Trophoblast cell (in vitro differentiated cells and primary cell): ENCODE measurements around the gene GNAL.
"Not testable (repeated sequence)": the region's sequence is repeated elsewhere in the genome, so short reads cannot be mapped to it uniquely, and the experiment has no call there.

Experiments used
- DNase-seq, 2 donors: peaks; one replicate each; pipeline ENCODE4 v3.0.0-alpha.2; 2016
- H2AFZ ChIP-seq: 2 replicates; pipeline ENCODE4 v1.6.1; 2013; ENCODE audit warnings: low read length, moderate library complexity, mild to moderate bottlenecking; ENCODE audit not compliant: insufficient read depth, poor library complexity
- H2AK5ac ChIP-seq: 2 replicates; pipeline ENCODE4 v1.6.1; 2013; ENCODE audit warnings: mild to moderate bottlenecking, low read length
- H2BK120ac ChIP-seq: 2 replicates; pipeline ENCODE4 v1.6.1; 2013; ENCODE audit warnings: low read length, mild to moderate bottlenecking, moderate library complexity; ENCODE audit not compliant: insufficient read depth, poor library complexity
- H2BK12ac ChIP-seq: 2 replicates; pipeline ENCODE4 v1.6.1; 2013; ENCODE audit warnings: mild to moderate bottlenecking, low read length, moderate library complexity
- H2BK5ac ChIP-seq: 2 replicates; pipeline ENCODE4 v1.6.1; 2013; ENCODE audit warnings: low read length, low read depth, moderate library complexity, mild to moderate bottlenecking; ENCODE audit not compliant: poor library complexity
- H3K14ac ChIP-seq: 2 replicates; pipeline ENCODE4 v1.6.1; 2013; ENCODE audit warnings: mild to moderate bottlenecking, low read length
- H3K18ac ChIP-seq: 2 replicates; pipeline ENCODE4 v1.6.1; 2013; ENCODE audit warnings: mild to moderate bottlenecking, low read length
- H3K23ac ChIP-seq: 2 replicates; pipeline ENCODE4 v1.6.1; 2013; ENCODE audit warnings: low read length
- H3K27ac ChIP-seq: 2 replicates; pipeline ENCODE4 v1.5.1; 2013; ENCODE audit warnings: low read depth, mild to moderate bottlenecking, inconsistent platforms, low read length, moderate library complexity
- H3K27me3 ChIP-seq: 2 replicates; pipeline ENCODE4 v1.6.1; 2013; ENCODE audit warnings: inconsistent platforms, mild to moderate bottlenecking, low read length, moderate library complexity; ENCODE audit not compliant: insufficient read depth
- H3K36me3 ChIP-seq, 2 experiments: 1 replicate in 1 of 2; 2 replicates in 1 of 2; pipeline ENCODE4 v1.6.1; 2013; ENCODE audit warnings: low read length in 2 of 2, mild to moderate bottlenecking in 2 of 2, moderate library complexity in 1 of 2; ENCODE audit not compliant: insufficient read depth in 2 of 2, control insufficient read depth in 1 of 2
- H3K4ac ChIP-seq: 2 replicates; pipeline ENCODE4 v1.6.1; 2013; ENCODE audit warnings: low read depth, mild to moderate bottlenecking, low read length, moderate library complexity
- H3K4me1 ChIP-seq, 2 experiments: 1 replicate in 1 of 2; 2 replicates in 1 of 2; pipeline ENCODE4 v1.6.1; 2013; ENCODE audit warnings: low read length in 2 of 2, mild to moderate bottlenecking in 2 of 2, moderate library complexity in 1 of 2; ENCODE audit not compliant: insufficient read depth in 2 of 2, control insufficient read depth in 1 of 2
- H3K4me2 ChIP-seq: 2 replicates; pipeline ENCODE4 v1.6.1; 2013; ENCODE audit warnings: inconsistent platforms, mild to moderate bottlenecking, low read length, moderate library complexity
- H3K4me3 ChIP-seq: 2 replicates; pipeline ENCODE4 v1.5.1; 2013; ENCODE audit warnings: mild to moderate bottlenecking, low read depth, low read length, inconsistent platforms
- H3K79me1 ChIP-seq: one replicate; pipeline ENCODE4 v1.6.1; 2013; ENCODE audit warnings: low read length
- H3K79me2 ChIP-seq: 2 replicates; pipeline ENCODE4 v1.6.1; 2013; ENCODE audit warnings: low read length, mild to moderate bottlenecking; ENCODE audit not compliant: control insufficient read depth, insufficient read depth, poor library complexity
- H3K9ac ChIP-seq: 2 replicates; pipeline ENCODE4 v1.6.1; 2013; ENCODE audit warnings: mild to moderate bottlenecking, low read length
- H3K9me3 ChIP-seq: 2 replicates; pipeline ENCODE4 v1.6.1; 2013; ENCODE audit warnings: low read depth, mild to moderate bottlenecking, control low read depth, inconsistent platforms, low read length; ENCODE audit not compliant: insufficient read depth
- H4K12ac ChIP-seq: 2 replicates; pipeline ENCODE4 v1.6.1; 2013; ENCODE audit warnings: low read depth, mild to moderate bottlenecking, low read length, moderate library complexity
- H4K8ac ChIP-seq: 2 replicates; pipeline ENCODE4 v1.6.1; 2013; ENCODE audit warnings: low read depth, mild to moderate bottlenecking, low read length, moderate library complexity
- H4K91ac ChIP-seq: one replicate; pipeline ENCODE4 v1.6.1; 2013; ENCODE audit warnings: low read depth, mild to moderate bottlenecking, low read length, moderate library complexity
- WGBS: extraction: QIAGEN DNeasy Blood & Tissue Kit; methylation state at CpG from one replicate; pipeline ENCODE4 v1.1.7; 2013; ENCODE audit warnings: missing lambda C conversion rate; ENCODE audit not compliant: insufficient read length, insufficient coverage; ENCODE audit errors: extremely low coverage; 5-methylcytosine and 5-hydroxymethylcytosine counted together

Gene GNAL

DNA sequence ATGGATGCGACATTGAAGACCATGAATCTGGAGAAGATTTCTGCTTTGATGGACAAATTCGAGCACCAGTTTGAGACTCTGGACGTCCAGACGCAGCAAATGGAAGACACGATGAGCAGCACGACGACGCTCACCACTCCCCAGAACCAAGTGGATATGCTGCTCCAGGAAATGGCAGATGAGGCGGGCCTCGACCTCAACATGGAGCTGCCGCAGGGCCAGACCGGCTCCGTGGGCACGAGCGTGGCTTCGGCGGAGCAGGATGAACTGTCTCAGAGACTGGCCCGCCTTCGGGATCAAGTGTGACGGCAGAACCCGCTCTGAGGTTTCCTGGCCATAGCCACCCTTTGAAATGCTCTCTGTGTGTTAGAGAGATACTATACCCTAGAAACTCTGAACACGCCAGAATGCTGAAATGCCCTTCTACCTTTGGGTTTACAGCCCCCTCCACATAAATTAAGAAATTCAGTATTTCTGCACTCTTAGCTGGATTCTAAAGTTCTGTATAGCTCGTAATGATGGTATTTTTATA, 162.8 kb downstream of the GNAL start:
- WGBS: no CpG with 5 or more reads among the region's 23 CpGs
- Histone ChIP-seq H3K14ac (peak overlapping the region; percentile 85), H2BK5ac (no peak overlapping the region), H4K91ac (peak overlapping the region; percentile 65), H2BK12ac (no peak overlapping the region), H2BK120ac (no peak overlapping the region), H3K4me1 (peaks cover 0 to 5% of the 10 kb centered on the region in 2 experiments), H3K9me3 (no peaks in the 10 kb centered on the region), H3K23ac (no peak overlapping the region), H3K79me2 (peaks cover 8% of the 10 kb centered on the region), H3K4me3 (peak overlapping the region; percentile 95), H2AFZ (no peak overlapping the region), H3K27me3 (no peaks in the 10 kb centered on the region), H3K36me3 (no peaks in the 10 kb centered on the region), H3K4ac (peak overlapping the region; percentile 66), H2AK5ac (no peak overlapping the region), H3K79me1 (peaks cover 9% of the 10 kb centered on the region), H3K4me2 (peak overlapping the region; percentile 97), H3K9ac (peak overlapping the region; percentile 94), H4K8ac (peak overlapping the region; percentile 94), H3K18ac (peak overlapping the region; percentile 34), H3K27ac (peak overlapping the region; percentile 29), H4K12ac (peak overlapping the region; percentile 83)
- DNase-seq: peak in 1 of 2 donors; percentile 54

DNA sequence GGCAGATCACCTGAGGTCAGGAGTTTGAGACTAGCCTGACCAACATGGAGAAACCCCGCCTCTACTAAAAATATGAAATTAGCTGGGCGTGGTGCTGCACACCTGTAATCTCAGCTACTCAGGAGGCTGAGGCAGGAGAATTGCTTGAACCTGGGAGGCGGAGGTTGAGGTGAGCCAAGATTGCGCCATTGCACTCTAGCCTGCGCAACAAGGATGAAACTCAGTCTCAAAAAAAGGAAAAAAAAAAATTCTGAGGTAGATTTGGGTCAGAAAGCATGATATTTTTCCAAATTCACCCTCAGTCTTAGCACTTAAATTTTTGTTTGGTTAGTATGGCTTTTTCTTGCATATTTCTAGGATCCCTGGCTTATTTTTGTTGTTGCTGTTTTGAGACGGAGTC, 165.5 kb downstream of the GNAL start:
- not testable (repeated sequence) for H3K9me3 ChIP-seq, H2BK5ac ChIP-seq, H3K14ac ChIP-seq, H2AK5ac ChIP-seq, H3K4ac ChIP-seq, H3K27me3 ChIP-seq, H3K4me3 ChIP-seq, H3K9ac ChIP-seq, H4K91ac ChIP-seq, H3K18ac ChIP-seq, H3K79me2 ChIP-seq, H3K23ac ChIP-seq, H4K8ac ChIP-seq, H2BK12ac ChIP-seq, H2AFZ ChIP-seq, H3K4me2 ChIP-seq, H3K36me3 ChIP-seq, H3K27ac ChIP-seq, H4K12ac ChIP-seq, H2BK120ac ChIP-seq
- WGBS: no CpG with 5 or more reads among the region's 6 CpGs
- Histone ChIP-seq H3K4me1 (peaks cover 10 to 20% of the 10 kb centered on the region in 2 experiments), H3K79me1 (peaks cover 20% of the 10 kb centered on the region)
- DNase-seq: peak in 1 of 2 donors; percentile 51

DNA sequence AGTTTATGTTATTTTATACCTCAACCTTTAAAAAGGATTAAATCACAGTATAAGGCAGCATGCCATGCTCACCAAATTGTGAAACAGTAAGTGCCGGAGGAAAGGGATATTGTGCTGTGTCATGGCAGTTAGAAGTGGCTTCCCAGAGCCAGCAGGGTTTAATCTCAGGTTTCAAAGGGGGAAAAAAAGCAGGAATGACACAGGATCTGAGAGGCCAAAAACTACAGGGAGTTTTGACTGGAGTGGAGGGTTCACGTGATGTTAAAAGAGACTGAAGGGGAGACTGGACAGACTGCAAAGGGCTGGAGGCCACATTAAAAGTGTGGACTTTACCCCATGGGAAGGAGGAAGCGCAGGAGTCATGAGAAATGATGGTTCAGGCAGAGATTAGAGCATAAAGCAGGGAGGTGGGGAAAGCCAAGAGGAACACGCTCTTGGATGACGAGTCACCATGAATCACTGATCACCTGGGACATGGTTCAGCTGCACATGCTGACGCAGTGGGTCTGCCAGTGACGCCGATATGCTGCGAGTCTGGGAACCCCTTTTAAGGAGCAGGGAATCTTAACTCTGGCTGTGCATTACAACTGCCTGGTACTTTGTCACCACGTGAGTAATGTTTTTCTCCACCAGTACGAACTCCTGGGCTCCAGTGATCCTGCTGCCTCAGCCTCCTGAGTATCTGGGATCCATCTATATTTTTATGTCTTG, 168.3 kb downstream of the GNAL start:
- no peak overlapping the region for H3K23ac ChIP-seq
- no peak overlapping the region for H2AK5ac ChIP-seq
- no peak overlapping the region for H3K4me3 ChIP-seq
- H4K91ac ChIP-seq: peak overlapping the region; percentile 17
- peak overlapping the region; percentile 5 for H2BK12ac ChIP-seq
- peak; percentile 97 to 98 for DNase-seq
- H3K14ac ChIP-seq: no peak overlapping the region
- H3K4me1 ChIP-seq: peaks cover 13 to 23% of the 10 kb centered on the region in 2 experiments
- H2AFZ ChIP-seq: peak overlapping the region; percentile 66
- WGBS: no CpG with 5 or more reads among the region's 11 CpGs
- peaks cover 18% of the 10 kb centered on the region for H3K79me1 ChIP-seq
- peak overlapping the region; percentile 87 for H2BK5ac ChIP-seq
- peak overlapping the region; percentile 4 for H3K18ac ChIP-seq
- peak overlapping the region; percentile 31 for H3K9ac ChIP-seq
- H3K9me3 ChIP-seq: no peaks in the 10 kb centered on the region
- no peak overlapping the region for H3K4ac ChIP-seq
- no peak overlapping the region for H4K12ac ChIP-seq
- H3K79me2 ChIP-seq: no peaks in the 10 kb centered on the region
- H2BK120ac ChIP-seq: peak overlapping the region; percentile 68
- peak overlapping the region; percentile 76 for H3K27ac ChIP-seq
- H3K36me3 ChIP-seq: no peaks in the 10 kb centered on the region
- no peaks in the 10 kb centered on the region for H3K27me3 ChIP-seq
- peak overlapping the region; percentile 64 for H3K4me2 ChIP-seq
- peak overlapping the region; percentile 47 for H4K8ac ChIP-seq

DNA sequence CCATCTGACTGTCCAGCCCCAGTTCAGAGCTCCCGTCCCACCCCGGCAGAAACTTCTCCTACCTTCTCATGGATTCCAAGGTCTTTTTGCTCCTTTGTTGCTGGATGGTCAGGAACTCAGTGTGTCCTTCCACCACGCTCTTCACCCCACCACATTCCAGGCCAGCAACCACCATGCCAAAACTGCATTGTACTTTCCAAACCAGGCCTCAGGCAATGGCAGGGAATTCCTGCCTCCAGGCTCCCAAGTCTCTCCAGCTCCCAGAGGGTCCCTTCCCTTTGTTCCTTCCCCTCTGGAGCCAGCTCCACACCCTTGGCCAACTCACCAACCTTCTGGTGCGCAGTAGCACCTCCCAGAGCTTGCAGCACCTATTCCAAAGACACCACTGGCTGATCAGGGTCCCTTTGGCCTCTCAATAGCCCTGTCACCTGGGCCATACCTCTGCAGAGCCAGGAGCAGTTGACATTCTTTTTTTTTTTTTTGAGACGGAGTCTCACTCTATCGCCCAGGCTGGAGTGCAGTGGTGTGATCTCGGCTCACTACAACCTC, 170.3 kb downstream of the GNAL start:
- Histone ChIP-seq H3K36me3 (no peaks in the 10 kb centered on the region), H2AK5ac (no peak overlapping the region), H3K4ac (no peak overlapping the region), H3K4me3 (no peak overlapping the region), H3K79me2 (no peaks in the 10 kb centered on the region), H3K9ac (no peak overlapping the region), H3K27me3 (no peaks in the 10 kb centered on the region), H3K23ac (no peak overlapping the region), H2BK12ac (peak overlapping the region; percentile 37), H3K14ac (no peak overlapping the region), H4K8ac (no peak overlapping the region), H4K91ac (peak overlapping the region; percentile 41), H2BK120ac (peak overlapping the region; percentile 12), H2AFZ (peak overlapping the region; percentile 11), H3K27ac (no peak overlapping the region), H3K4me1 (peaks cover 13 to 23% of the 10 kb centered on the region in 2 experiments), H2BK5ac (no peak overlapping the region), H3K18ac (no peak overlapping the region), H3K4me2 (no peak overlapping the region), H4K12ac (no peak overlapping the region), H3K79me1 (peaks cover 18% of the 10 kb centered on the region), H3K9me3 (no peaks in the 10 kb centered on the region)
- no CpG with 5 or more reads among the region's 7 CpGs for WGBS
- DNase-seq: peak; percentile 92 to 98
